Effector memory CD4-positive, alpha-beta T cell (primary cell): ENCODE data around the gene NAA80.
A peak's percentile ranks its signal among the peaks of the same experiment; 100 is the strongest.

Source experiments
- DNase-seq, 3 donors: peaks; one replicate each; pipeline ENCODE4 v3.0.0-alpha.2; 2020
- H3K27ac ChIP-seq: 2 replicates; pipeline ENCODE4 v1.7.0; 2013; ENCODE audit warnings: mild to moderate bottlenecking, low read length, moderate library complexity; ENCODE audit not compliant: insufficient read depth, poor library complexity, severe bottlenecking
- H3K27me3 ChIP-seq: replicated peaks from 2 replicates; pipeline ENCODE4 v1.7.0; 2013; ENCODE audit warnings: mild to moderate bottlenecking, low read length; ENCODE audit not compliant: insufficient read depth, control insufficient read depth, poor library complexity, severe bottlenecking
- H3K36me3 ChIP-seq: 2 replicates; pipeline ENCODE4 v1.7.0; 2013; ENCODE audit warnings: mild to moderate bottlenecking, low read length, moderate library complexity; ENCODE audit not compliant: control insufficient read depth, insufficient read depth
- H3K4me1 ChIP-seq: 2 replicates; pipeline ENCODE4 v1.7.0; 2013; ENCODE audit warnings: low read length, mild to moderate bottlenecking; ENCODE audit not compliant: control insufficient read depth, insufficient read depth, poor library complexity, severe bottlenecking
- H3K4me3 ChIP-seq: 2 replicates; pipeline ENCODE4 v1.7.0; 2013; ENCODE audit warnings: low read length, low read depth, mild to moderate bottlenecking; ENCODE audit not compliant: insufficient read depth, poor library complexity, severe bottlenecking
- H3K9me3 ChIP-seq: 2 replicates; pipeline ENCODE4 v1.7.0; 2013; ENCODE audit warnings: mild to moderate bottlenecking, low read length, moderate library complexity; ENCODE audit not compliant: control insufficient read depth

Gene NAA80

GRCh38 chr3:50297896-50298725, 1.1 kb downstream of the NAA80 start:
- H3K9me3 ChIP-seq = no peaks in the 10 kb centered on the region
- no peaks in the 10 kb centered on the region for H3K27me3 ChIP-seq
- H3K27ac ChIP-seq = peak overlapping the region; percentile 90
- H3K4me1 ChIP-seq = peaks cover 23% of the 10 kb centered on the region
- peak overlapping the region; percentile 67 for H3K4me3 ChIP-seq
- no peak for DNase-seq
- no peaks in the 10 kb centered on the region for H3K36me3 ChIP-seq

GRCh38 chr3:50297384-50297775, 1.8 kb downstream of the NAA80 start:
- Histone ChIP-seq H3K4me1 (peaks cover 30% of the 10 kb centered on the region), H3K27me3 (no peaks in the 10 kb centered on the region), H3K27ac (peak overlapping the region; percentile 4), H3K4me3 (no peak overlapping the region), H3K9me3 (no peaks in the 10 kb centered on the region), H3K36me3 (no peaks in the 10 kb centered on the region)
- DNase-seq = no peak

- Histone ChIP-seq H3K36me3 (no peaks in the 10 kb centered on the region), H3K4me1 (peaks cover 31% of the 10 kb centered on the region), H3K27ac (no peak overlapping the region), H3K27me3 (no peaks in the 10 kb centered on the region), H3K9me3 (no peaks in the 10 kb centered on the region), H3K4me3 (no peak overlapping the region)
- DNase-seq = no peak
These were observed 2.4 kb downstream of the NAA80 start for GRCh38 chr3:50296721-50297383.

- Histone ChIP-seq H3K27ac (no peak overlapping the region), H3K4me1 (peaks cover 38% of the 10 kb centered on the region), H3K36me3 (no peaks in the 10 kb centered on the region), H3K9me3 (no peaks in the 10 kb centered on the region), H3K4me3 (no peak overlapping the region), H3K27me3 (no peaks in the 10 kb centered on the region)
- no peak for DNase-seq
These were observed 3.4 kb downstream of the NAA80 start for GRCh38 chr3:50295553-50296431.

- H3K4me3 ChIP-seq = no peak overlapping the region
- no peaks in the 10 kb centered on the region for H3K27me3 ChIP-seq
- peaks cover 6% of the 10 kb centered on the region for H3K36me3 ChIP-seq
- H3K4me1 ChIP-seq = peaks cover 30% of the 10 kb centered on the region
- H3K27ac ChIP-seq = no peak overlapping the region
- no peak for DNase-seq
- no peaks in the 10 kb centered on the region for H3K9me3 ChIP-seq
These were observed 4.5 kb downstream of the NAA80 start for GRCh38 chr3:50294492-50295403.

GRCh38 chr3:50294089-50294488, 5.1 kb downstream of the NAA80 start:
- H3K27me3 ChIP-seq = no peaks in the 10 kb centered on the region
- H3K4me3 ChIP-seq = no peak overlapping the region
- H3K36me3 ChIP-seq = peaks cover 13% of the 10 kb centered on the region
- H3K9me3 ChIP-seq = no peaks in the 10 kb centered on the region
- no peak for DNase-seq
- peaks cover 27% of the 10 kb centered on the region for H3K4me1 ChIP-seq
- H3K27ac ChIP-seq = no peak overlapping the region

GRCh38 chr3:50293079-50293801, 6.0 kb downstream of the NAA80 start:
- Histone ChIP-seq H3K9me3 (no peaks in the 10 kb centered on the region), H3K4me3 (no peak overlapping the region), H3K36me3 (peaks cover 21% of the 10 kb centered on the region), H3K27ac (peak overlapping the region; percentile 76), H3K4me1 (peaks cover 20% of the 10 kb centered on the region), H3K27me3 (no peaks in the 10 kb centered on the region)
- no peak for DNase-seq

GRCh38 chr3:50292159-50293078, 6.8 kb downstream of the NAA80 start, which contains the start of gene IFRD2:
TSS of gene IFRD2 (minus strand) at chr3:50292429. CDS start at chr3:50292274, 155 bp downstream.
- H3K4me1 ChIP-seq = peaks cover 17% of the 10 kb centered on the region
- peak; percentile 88 to 94 (median 93) for DNase-seq
- peak within 1 kb of the TSS; percentile 76 for H3K27ac ChIP-seq
- H3K9me3 ChIP-seq = no peaks in the 10 kb centered on the region
- peak within 1 kb of the TSS; percentile 96 for H3K4me3 ChIP-seq
- no peaks in the 10 kb centered on the region for H3K27me3 ChIP-seq
- H3K36me3 ChIP-seq = peaks cover 29% of the 10 kb centered on the region
